GM21529 (cell line): Measurements from ENCODE around the gene STKLD1.

Experiments used
- ATAC-seq: cut with Tn5 transposase; IDR thresholded peaks from one replicate; pipeline ENCODE4 v1.9.1; 2021; ENCODE audit not compliant: unreplicated experiment

Gene STKLD1

DNA sequence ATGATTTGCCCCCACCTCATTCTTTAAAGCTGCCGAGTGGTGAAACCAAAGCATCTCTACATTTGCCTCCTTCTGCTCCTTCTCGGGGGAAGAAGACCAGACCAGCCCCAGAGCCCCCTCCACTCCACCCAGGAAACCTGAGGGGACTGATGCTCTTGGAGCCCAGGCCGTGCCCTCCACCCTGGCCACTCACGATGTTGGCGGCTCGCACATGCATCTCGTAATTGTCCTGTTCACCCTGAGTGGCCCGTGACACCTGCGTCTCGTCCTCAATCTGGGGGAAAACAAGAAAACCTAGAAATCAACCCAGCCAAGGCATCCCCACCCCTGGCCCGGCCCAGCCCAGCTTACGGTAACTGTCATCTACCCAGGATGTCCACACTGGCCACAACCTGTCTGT lies 31.2 kb upstream of the STKLD1 start:
- ATAC-seq: no peak

DNA sequence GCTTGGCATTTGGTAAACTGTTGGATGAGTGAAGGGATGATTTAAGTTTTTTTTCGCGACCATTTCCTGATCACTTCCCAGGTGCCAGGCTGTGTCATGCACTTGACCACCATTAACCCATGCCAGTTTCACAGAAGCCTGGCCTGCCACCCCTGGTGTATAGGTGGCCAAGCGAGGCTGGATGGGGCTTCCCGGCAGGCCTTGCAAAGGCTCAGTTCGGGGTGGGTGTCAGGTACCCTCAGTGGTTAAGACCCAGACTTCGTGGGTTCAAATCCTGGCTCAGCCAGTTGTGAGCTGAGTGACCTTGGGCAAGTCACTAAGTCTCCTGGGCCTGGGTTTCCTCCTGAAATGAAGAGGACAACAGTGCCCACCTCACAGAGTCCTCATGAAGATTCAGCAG lies 30.6 kb upstream of the STKLD1 start:
- no peak for ATAC-seq

GRCh38 chr9:133346021-133346785 lies 30.0 kb upstream of the STKLD1 start:
- no peak for ATAC-seq

- peak; percentile 19 for ATAC-seq
Observed at GRCh38 chr9:133347515-133347984, 28.6 kb upstream of the STKLD1 start.

DNA sequence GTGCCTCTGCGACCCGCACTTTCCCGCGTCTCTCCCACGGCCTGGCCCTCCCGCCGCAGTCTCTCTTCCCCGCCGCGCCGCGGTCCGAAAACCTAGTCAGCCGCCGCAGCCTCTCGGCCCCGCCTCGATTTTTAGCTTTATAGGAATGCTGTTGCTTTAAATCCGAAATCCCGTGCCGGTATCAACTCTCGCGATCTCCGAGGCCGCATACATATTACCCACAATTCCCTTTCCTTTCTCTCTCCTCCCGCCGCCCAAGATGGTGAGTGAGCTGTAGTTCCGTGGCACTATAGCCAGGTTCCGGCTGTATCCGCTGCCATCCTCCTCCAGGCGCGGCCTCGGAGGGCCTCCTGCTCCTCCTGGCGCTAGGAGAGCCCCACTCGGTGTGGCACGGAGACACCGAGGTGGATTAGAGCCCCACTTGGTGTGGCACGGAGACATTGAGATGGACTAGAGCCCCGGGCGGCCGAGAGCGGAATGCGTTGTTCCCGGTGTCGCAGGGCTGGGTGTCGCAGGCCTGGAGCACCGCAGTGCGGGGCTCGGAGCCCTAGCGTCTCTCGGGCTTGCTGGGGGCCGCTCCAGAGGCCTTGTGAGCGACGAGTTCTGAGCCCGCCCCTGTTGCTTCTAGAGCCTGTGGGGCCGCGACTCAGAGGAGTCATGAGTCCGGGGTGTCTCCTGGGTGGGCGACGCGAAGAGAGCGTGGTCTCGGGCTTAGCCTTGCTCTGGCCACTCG lies 28.0 kb upstream of the STKLD1 start, which contains the start of the genes MED22 and RPL7A:
MED22 (minus strand) TSS at position 147 of the 733 bp plus-strand sequence. CDS start 1,469 bp downstream, outside the sequence.
RPL7A (plus strand) TSS at position 234 of the 733 bp plus-strand sequence; CDS start at position 260, 26 bp downstream.
- peak; percentile 73 for ATAC-seq

GRCh38 chr9:133348718-133349573 lies 27.2 kb upstream of the STKLD1 start:
- ATAC-seq: no peak

- no peak for ATAC-seq
Observed at GRCh38 chr9:133349965-133350616, 26.1 kb upstream of the STKLD1 start.

GRCh38 chr9:133351526-133351907 lies 24.6 kb upstream of the STKLD1 start:
- no peak for ATAC-seq

DNA sequence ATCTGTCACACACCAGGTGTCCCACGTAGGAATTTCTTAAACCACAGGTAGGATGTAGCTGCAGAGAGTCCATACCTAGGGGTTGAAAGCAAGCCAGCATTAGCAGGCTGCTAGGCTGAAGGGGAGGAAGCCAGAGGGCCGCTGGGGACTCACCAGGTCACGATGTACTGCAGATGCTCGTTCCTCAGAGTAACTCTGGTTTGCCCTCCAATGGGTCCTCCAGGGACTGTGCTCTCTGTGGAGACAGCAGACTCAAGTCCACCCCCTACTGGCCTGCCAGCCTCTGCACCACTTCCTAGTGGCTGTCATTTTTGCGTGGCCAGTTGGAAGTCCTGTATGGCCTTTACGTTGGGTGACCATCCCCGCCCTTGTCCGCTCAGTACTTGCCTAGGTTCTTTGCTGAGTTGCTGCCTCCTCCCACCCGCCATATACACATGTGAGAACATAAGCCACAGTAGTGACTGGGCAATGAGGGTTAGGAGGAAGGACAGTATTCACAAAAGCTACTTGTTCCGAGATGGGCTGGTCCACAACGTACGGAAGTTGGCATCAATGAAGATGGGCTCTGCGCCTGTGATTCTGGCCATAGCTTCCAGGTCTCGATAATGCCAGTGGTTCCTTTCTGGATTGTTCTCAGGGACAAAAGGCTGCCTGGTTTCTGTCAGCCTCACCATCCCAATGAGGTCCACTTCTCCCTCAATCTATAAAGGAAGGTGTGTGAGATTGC lies 24.1 kb upstream of the STKLD1 start:
- no peak for ATAC-seq

DNA sequence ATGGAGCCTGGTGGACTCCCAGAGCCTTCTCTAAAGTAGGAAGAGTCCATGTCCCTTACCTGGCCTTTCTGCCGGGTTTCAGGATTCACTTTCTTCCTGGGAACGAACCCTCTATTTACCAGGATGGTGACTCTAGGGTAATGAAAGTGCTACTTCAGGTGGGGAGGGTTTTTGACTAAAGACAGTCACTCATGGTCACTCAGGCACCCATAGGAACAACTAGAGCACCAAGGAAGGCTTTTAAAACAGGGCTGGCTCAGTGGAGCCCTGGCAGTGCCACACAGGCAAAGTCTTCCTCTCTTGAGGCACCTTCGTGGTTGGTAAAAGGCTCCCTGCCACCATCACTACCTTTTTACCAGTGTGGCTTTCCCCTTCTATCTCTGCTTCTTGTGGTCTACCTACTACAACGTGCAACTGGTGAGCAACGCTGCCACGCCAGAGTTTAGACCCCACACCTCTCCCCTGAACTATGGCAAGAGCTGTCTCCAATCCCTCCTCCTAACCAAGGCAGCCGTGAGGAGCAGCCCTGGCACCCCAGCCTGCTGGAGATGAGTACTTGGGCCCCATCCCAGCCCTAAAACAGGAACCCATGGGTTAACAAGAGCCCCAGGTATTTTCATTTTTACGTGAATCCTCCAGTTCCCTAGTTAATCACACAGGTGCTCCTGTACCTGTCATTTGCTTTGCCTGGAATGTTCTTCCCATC lies 23.4 kb upstream of the STKLD1 start:
- ATAC-seq: no peak

DNA sequence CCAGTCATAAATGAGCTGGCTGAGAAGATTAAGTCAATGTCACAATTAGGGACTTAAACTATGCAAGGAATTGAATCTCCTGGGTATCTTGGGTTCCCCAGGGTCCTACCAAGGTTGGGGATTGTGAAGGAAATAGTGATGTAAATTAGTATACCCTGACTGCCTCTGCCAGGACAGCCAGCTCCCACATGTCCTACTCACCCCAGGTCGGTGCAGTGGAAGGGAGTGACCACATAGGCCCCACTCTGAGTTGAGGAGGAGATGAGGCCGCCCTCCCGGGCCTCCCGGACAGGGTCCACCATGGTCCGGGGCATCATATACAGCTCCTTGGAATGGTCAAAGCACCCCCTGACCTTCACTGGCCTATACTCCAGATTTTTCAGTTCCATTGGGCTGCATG lies 22.6 kb upstream of the STKLD1 start:
- no peak for ATAC-seq

GRCh38 chr9:133354766-133355165 lies 21.4 kb upstream of the STKLD1 start:
- ATAC-seq: no peak

- peak; percentile 12 for ATAC-seq
Observed at GRCh38 chr9:133355881-133356357, 20.2 kb upstream of the STKLD1 start.

DNA sequence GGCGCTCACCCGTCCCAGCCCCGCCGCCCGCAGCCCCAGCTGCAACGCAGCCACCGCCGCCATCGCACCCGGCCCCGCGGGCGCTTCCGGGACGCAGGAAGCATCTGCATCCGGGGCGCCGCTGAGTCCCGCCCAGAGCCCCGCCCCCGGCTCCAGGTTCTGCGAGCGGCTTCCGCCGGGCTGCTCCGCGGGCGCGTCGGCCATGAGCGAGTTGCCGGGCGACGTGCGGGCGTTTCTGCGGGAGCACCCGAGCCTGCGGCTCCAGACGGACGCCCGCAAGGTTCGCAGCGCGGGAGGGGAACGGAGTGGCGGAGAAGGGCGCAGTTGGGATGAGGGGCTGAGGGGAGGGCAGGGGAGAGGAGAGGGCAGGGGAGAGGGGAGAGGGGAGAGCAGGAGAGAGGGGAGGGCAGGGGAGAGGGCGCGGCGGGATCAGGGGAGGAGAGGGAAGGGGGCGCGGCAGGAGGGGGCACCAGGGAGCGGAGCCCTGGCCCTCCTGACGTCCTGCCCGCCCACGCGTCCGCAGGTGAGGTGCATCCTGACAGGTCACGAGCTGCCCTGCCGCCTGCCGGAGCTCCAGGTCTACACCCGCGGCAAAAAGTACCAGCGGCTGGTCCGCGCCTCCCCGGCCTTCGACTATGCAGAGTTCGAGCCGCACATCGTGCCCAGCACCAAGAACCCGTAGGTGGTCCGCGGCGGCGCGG lies 19.6 kb upstream of the STKLD1 start, which contains the start of the genes SURF1 and SURF2:
SURF1 (minus strand) TSS at position 97 of the 701 bp plus-strand sequence; CDS start at position 63, 34 bp downstream.
SURF2 (plus strand) TSS at position 160 of the 701 bp plus-strand sequence; CDS start at position 203, 43 bp downstream.
- peak; percentile 60 for ATAC-seq

GRCh38 chr9:133357656-133358055 lies 18.5 kb upstream of the STKLD1 start:
- no peak for ATAC-seq

GRCh38 chr9:133359399-133360175 lies 16.6 kb upstream of the STKLD1 start:
- no peak for ATAC-seq
